ENCODE data around the gene NHS.

GRCh38 chrX:17552044-17552650 is 177.1 kb downstream of the NHS start:
- no peak for TF ChIP-seq CTCF (IDR thresholded peaks at IDR 0.05; ENCODE audit: low read length)
- no peak for TF ChIP-seq EZH2 (IDR thresholded peaks at IDR 0.05; ENCODE audit: borderline replicate concordance, low read length)

All from OCI-LY1 (cell line).